GM23338 (cell line): ENCODE data around the gene KLF7. TPM values are rescaled to one million over a fixed set of nuclear protein-coding genes. Genes with fewer than 3 reads are reported as not detected.

ENCODE experiments used
- ATAC-seq: fragments of 200-7000 bp; cut with Tn5 transposase; 3 replicates; pipeline ENCODE4 v1.9.1; 2020
- DNase-seq: peaks from one replicate; pipeline ENCODE4 v3.0.0-alpha.2; 2015; ENCODE audit warnings: low spot score
- H2AFZ ChIP-seq: fragments of 200-600 bp; sonication (generic); 2 replicates; pipeline ENCODE4 v1.8.0; 2016; ENCODE audit warnings: antibody characterized with exemption, mild to moderate bottlenecking, moderate library complexity
- H3F3A ChIP-seq: fragments of 200-600 bp; sonication (generic); replicated peaks from 2 replicates; pipeline ENCODE4 v1.8.0; 2017; ENCODE audit warnings: antibody characterized with exemption, mixed run types, low read depth
- H3K27ac ChIP-seq: fragments of 200-600 bp; sonication (generic); 2 replicates; pipeline ENCODE4 v1.6.1; 2016; ENCODE audit warnings: low read depth
- H3K27me3 ChIP-seq: fragments of 200-600 bp; sonication (generic); 2 replicates; pipeline ENCODE4 v1.8.0; 2016; ENCODE audit warnings: mild to moderate bottlenecking, mixed run types, moderate library complexity; ENCODE audit not compliant: insufficient read depth
- H3K36me3 ChIP-seq: fragments of 200-600 bp; sonication (generic); 2 replicates; pipeline ENCODE4 v1.8.0; 2016; ENCODE audit warnings: mild to moderate bottlenecking; ENCODE audit not compliant: insufficient read depth
- H3K4me1 ChIP-seq: fragments of 200-600 bp; sonication (generic); 2 replicates; pipeline ENCODE4 v1.8.0; 2016; ENCODE audit warnings: mild to moderate bottlenecking, moderate library complexity; ENCODE audit not compliant: insufficient read depth
- H3K4me2 ChIP-seq: fragments of 200-600 bp; sonication (generic); 2 replicates; pipeline ENCODE4 v1.7.1; 2017; ENCODE audit warnings: mixed run types
- H3K4me3 ChIP-seq: fragments of 200-600 bp; sonication (generic); 2 replicates; pipeline ENCODE4 v1.6.1; 2016; ENCODE audit warnings: mixed run types
- H3K79me2 ChIP-seq: fragments of 200-600 bp; sonication (generic); replicated peaks from 2 replicates; pipeline ENCODE4 v1.8.0; 2017; ENCODE audit warnings: mild to moderate bottlenecking; ENCODE audit not compliant: insufficient read depth
- H3K9me2 ChIP-seq: fragments of 200-600 bp; sonication (generic); 2 replicates; pipeline ENCODE4 v1.8.0; 2017; ENCODE audit not compliant: insufficient read depth
- H4K20me1 ChIP-seq: fragments of 200-600 bp; sonication (generic); replicated peaks from 2 replicates; pipeline ENCODE4 v1.8.0; 2017; ENCODE audit warnings: mild to moderate bottlenecking; ENCODE audit not compliant: insufficient read depth
- H3K27ac Mint-ChIP-seq: 2 replicates; pipeline ENCODE4 v1.8.0; 2020; ENCODE audit warnings: inconsistent platforms, mild to moderate bottlenecking, moderate library complexity, mixed read lengths
- H3K27me3 Mint-ChIP-seq: 3 replicates; pipeline ENCODE4 v1.8.0; 2022; ENCODE audit warnings: low read depth, mild to moderate bottlenecking, moderate library complexity, mixed read lengths, inconsistent platforms; ENCODE audit not compliant: insufficient read depth, poor library complexity
- H3K36me3 Mint-ChIP-seq: 3 replicates; pipeline ENCODE4 v1.8.0; 2021; ENCODE audit warnings: low read depth, mild to moderate bottlenecking, inconsistent platforms, moderate library complexity, mixed read lengths
- H3K4me1 Mint-ChIP-seq: 3 replicates; pipeline ENCODE4 v1.8.0; 2020; ENCODE audit warnings: mild to moderate bottlenecking, inconsistent platforms, mixed read lengths
- H3K4me3 Mint-ChIP-seq: 3 replicates; pipeline ENCODE4 v1.8.0; 2021; ENCODE audit warnings: moderate library complexity, mild to moderate bottlenecking, inconsistent platforms, mixed read lengths
- H3K9me3 Mint-ChIP-seq: 3 replicates; pipeline ENCODE4 v1.8.0; 2020; ENCODE audit warnings: moderate library complexity, mild to moderate bottlenecking, inconsistent platforms, mixed read lengths
- CREB1 ChIP-seq: fragments of 250-450 bp; sonication (Bioruptor Pico); IDR thresholded peaks from 2 replicates; pipeline ENCODE4 v1.5.0; 2020; ENCODE audit warnings: low read depth, mild to moderate bottlenecking, moderate library complexity
- ETS1 ChIP-seq: IDR thresholded peaks from 2 replicates; pipeline ENCODE4 v1.6.1; 2016; ENCODE audit warnings: antibody characterized with exemption
- EZH2phosphoT487 ChIP-seq: fragments of 200-600 bp; sonication (generic); IDR thresholded peaks from one replicate; pipeline ENCODE4 v1.8.1; 2018; ENCODE audit warnings: antibody characterized with exemption; ENCODE audit not compliant: unreplicated experiment
- JUNB ChIP-seq: IDR thresholded peaks from one replicate; pipeline ENCODE4 v1.6.1; 2016; ENCODE audit warnings: antibody characterized with exemption; ENCODE audit not compliant: unreplicated experiment
- NANOG ChIP-seq: IDR thresholded peaks from 2 replicates; pipeline ENCODE4 v1.6.1; 2016; ENCODE audit warnings: antibody characterized with exemption, borderline replicate concordance
- POLR2AphosphoS5 ChIP-seq: IDR thresholded peaks from 2 replicates; pipeline ENCODE4 v1.6.1; 2016; ENCODE audit warnings: antibody characterized with exemption, low read depth
- REST ChIP-seq: IDR thresholded peaks from one replicate; pipeline ENCODE4 v1.6.1; 2018; ENCODE audit warnings: antibody characterized with exemption; ENCODE audit not compliant: unreplicated experiment
- ZNF114 ChIP-seq: fragments of 250-450 bp; sonication (Bioruptor Pico); IDR thresholded peaks from 2 replicates; pipeline ENCODE4 v1.5.0; 2020; ENCODE audit warnings: mild to moderate bottlenecking, moderate library complexity
- ZNF331 ChIP-seq: fragments of 250-450 bp; sonication (Bioruptor Pico); IDR thresholded peaks from 2 replicates; pipeline ENCODE4 v1.5.0; 2020; ENCODE audit warnings: low read depth, mild to moderate bottlenecking, moderate library complexity
- ZNF462 ChIP-seq: fragments of 250-450 bp; sonication (Bioruptor Pico); IDR thresholded peaks from 2 replicates; pipeline ENCODE4 v1.5.0; 2020; ENCODE audit warnings: mild to moderate bottlenecking, moderate library complexity
- polyA plus RNA-seq: library from polyadenylated mRNA; unstranded; fragments of >200 nt; fragmentation: Nextera tagmentation; extraction: Ambion mirVana; gene quantifications from 2 replicates; pipeline ENCODE4 v1.2.1, GENCODE V29; 2016
- total RNA-seq: library from RNA; depleted of rRNA; stranded (reverse); fragments of >200 nt; shearing (Covaris generic); gene quantifications from 2 replicates; pipeline ENCODE4 v1.2.3, GENCODE V29; 2014

The KLF7 gene
- total and polyA plus RNA-seq, 2 experiments from 2014 or later: 5.7 to 15.4 TPM

DNA sequence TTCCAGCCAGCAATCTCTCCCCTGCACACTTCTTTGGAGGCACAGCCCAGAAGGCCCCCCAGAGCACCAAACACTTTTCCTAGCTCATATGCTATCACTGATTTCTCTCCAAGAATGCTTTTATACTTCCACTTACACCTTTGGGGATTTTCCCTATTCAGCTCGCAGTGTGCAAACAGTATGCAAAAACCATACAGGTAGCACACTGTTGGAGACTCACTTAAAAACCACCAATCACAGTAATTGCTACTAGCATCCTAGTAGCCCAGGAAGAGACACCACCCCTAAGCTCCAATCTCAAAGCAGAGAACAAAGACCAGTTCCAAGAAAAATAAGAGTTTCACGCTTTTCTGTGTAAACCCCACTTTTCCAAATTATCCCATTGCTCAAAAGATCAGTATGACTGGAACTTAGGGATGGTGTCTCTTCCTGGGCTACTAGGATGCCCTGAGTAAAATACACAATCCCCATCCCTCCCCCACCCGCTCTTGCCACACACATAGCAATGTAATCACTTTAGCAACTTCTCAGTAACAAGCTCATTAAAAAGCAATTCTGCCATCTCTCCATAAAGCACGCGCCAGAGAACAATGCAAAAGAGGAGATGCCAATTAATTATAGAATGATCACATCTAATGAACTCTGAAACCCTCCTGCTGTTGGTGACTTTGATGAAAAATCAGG lies 43.0 kb downstream of the KLF7 start (continued):
- TF ChIP-seq ZNF462 (CRISPR knock-in tag) (no peak), REST (no peak)

DNA sequence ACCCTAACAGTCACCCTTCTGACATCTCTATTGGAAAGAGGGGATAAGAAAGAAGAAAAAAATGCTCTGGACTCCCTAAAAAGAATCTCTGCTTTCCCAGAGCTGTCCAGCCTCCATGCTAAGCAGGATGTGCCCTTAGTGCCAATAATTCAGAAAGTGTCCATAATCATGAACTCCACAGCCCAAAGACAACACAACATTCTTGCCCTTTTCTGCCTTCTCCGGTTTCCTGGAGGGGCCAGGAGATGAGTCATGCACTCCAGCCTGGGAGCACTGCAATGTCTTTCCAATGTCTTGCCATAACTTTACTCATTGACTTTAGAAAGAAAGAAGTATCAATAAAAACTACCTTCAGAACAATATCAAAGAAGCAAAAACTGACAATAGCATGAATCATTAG lies 44.0 kb downstream of the KLF7 start:
- Histone ChIP-seq H3K79me2 (peaks cover 82% of the 10 kb centered on the region), H3K4me2 (no peak overlapping the region), H3K36me3 (no peaks in the 10 kb centered on the region), H4K20me1 (no peaks in the 10 kb centered on the region), H3K4me3 (no peak overlapping the region), H2AFZ (no peak overlapping the region), H3K4me1 (peaks cover 14% of the 10 kb centered on the region), H3F3A (no peaks in the 10 kb centered on the region), H3K9me2 (no peaks in the 10 kb centered on the region; the same call in 1 of the 2 replicates), H3K27ac (no peak overlapping the region), H3K27me3 (no peaks in the 10 kb centered on the region)
- ATAC-seq (no peak), DNase-seq (no peak)
- peaks cover 29% of the 10 kb centered on the region for H3K4me1 Mint-ChIP-seq
- peaks cover 16% of the 10 kb centered on the region for H3K36me3 Mint-ChIP-seq
- peak overlapping the region; percentile 49; the same call in 1 of the 2 replicates for H3K27ac Mint-ChIP-seq
- no peak overlapping the region; the same call in 2 of the 3 replicates for H3K4me3 Mint-ChIP-seq
- peaks cover 3% of the 10 kb centered on the region for H3K27me3 Mint-ChIP-seq
- no peaks in the 10 kb centered on the region for H3K9me3 Mint-ChIP-seq
- TF ChIP-seq JUNB (no peak), ZNF114 (CRISPR knock-in tag) (no peak), REST (no peak), ZNF331 (CRISPR knock-in tag) (no peak), ETS1 (no peak), CREB1 (CRISPR knock-in tag) (no peak), NANOG (no peak), POLR2AphosphoS5 (no peak), EZH2phosphoT487 (no peak)
